ENCODE results near the gene STH. TPM values are rescaled to one million over a fixed set of nuclear protein-coding genes. Genes with fewer than 3 reads are reported as not detected.
A peak's percentile ranks its signal among the peaks of the same experiment; 100 is the strongest.

STH gene
- total and polyA plus RNA-seq, 9 of the 15 experiments (the other 6 are each of a cell fraction or from before 2014, with no cell fraction given): not detected

DNA sequence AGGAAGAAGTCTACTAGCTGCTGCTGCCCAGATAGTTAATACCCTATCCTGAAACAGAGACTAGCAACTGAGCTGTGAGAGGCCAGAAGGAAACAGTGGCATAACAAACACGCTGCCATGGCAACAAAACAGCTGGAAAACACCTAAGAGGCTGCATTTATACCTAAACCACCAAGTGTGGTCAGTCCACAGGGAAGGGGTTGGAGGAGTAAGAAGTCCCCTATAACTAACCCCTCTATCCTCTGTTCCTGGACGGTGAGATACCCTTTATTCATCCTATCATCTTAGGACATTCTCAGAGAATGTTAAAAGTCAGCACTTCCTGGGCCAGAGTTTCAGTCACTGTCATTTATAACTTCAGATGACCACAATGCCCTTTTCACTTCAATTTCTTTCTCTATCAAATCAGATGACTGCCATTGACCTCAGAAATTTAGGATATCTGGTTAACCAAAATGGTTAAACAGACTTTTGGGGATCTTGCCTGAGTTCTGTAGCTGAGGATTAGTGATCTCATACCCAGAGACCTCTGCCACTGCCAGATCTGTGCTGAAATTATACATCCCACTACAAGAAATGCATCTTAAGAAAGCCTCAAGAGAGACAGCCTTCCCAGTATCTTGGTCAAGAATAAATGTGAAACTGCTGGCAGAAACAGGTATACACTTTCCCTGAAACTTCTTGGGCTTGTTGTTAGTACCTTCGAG, 36.2 kb downstream of the STH start:
- intact Hi-C loops (cut with micrococcal nuclease) (no loop called here), in situ Hi-C loops (cut with MboI) (no loop called here)
- no peak for DNase-seq (ENCODE audit: extremely low read depth in 1 of 4, low spot score in 3 of 4)
- H3K27me3 ChIP-seq (ENCODE audit: control insufficient read depth in 2 of 2, insufficient read depth in 2 of 2, low read length in 2 of 2): no peaks in the 10 kb centered on the region; a peak in 1 of 5 replicates
- WGBS (ENCODE audit: insufficient coverage, low coverage, missing lambda C conversion rate): 82% methylated on average over 3 of the region's 3 CpGs
- H3K9ac ChIP-seq (ENCODE audit: insufficient read depth in 1 of 2, low read depth in 2 of 2, low read length in 2 of 2): no peak overlapping the region
- no peak overlapping the region for H2AFZ ChIP-seq (ENCODE audit: low read depth, low read length)
- no peaks in the 10 kb centered on the region for H4K20me1 ChIP-seq (replicated peaks; ENCODE audit: control insufficient read depth, insufficient read depth, low read length)
- H3K4me1 ChIP-seq (replicated peaks in 1 of 2; ENCODE audit: control insufficient read depth in 2 of 2, insufficient read depth in 2 of 2, low read length in 2 of 2): peaks cover 0 to 3% of the 10 kb centered on the region in 2 experiments; a peak in 1 of 5 replicates
- H3K9me3 ChIP-seq (replicated peaks; ENCODE audit: control insufficient read depth, insufficient read depth, low read depth, low read length): no peaks in the 10 kb centered on the region
- no peak overlapping the region for H3K4me2 ChIP-seq (ENCODE audit: insufficient read depth, low read length)
- FAIRE-seq: no peak
- ChIA-PET CTCF (ENCODE audit: low intra/inter-chr PET ratio) (no interaction called here), POLR2A (interaction anchor here (0.6 to 1.5 kb wide), 7 partner anchors 9 to 1584 kb away, joined by 3 to 5 read pairs (median 4); no protein-coding TSS in a partner anchor)
- H3K79me2 ChIP-seq (ENCODE audit: control insufficient read depth, insufficient read depth, low read length): no peaks in the 10 kb centered on the region
- peaks cover 100% of the 10 kb centered on the region for H3K36me3 ChIP-seq (ENCODE audit: control insufficient read depth, insufficient read depth, low read length)
- no peaks in the 10 kb centered on the region for H3K9me1 ChIP-seq (ENCODE audit: control insufficient read depth, insufficient read depth, low read length)
- no TSS peak for BruUV-seq (replicated peaks)
- H3K27ac ChIP-seq (ENCODE audit: extremely low read depth, low read depth, low read length): no peak overlapping the region
- H3K4me3 ChIP-seq: no peak overlapping the region
- no peak for ATAC-seq
- TF ChIP-seq ZNF766 (CRISPR knock-in tag; conservative IDR thresholded peaks at IDR 0.05): no peak
- peak; percentile 49 for TF ChIP-seq RFX1 (IDR thresholded peaks at IDR 0.05)

DNA sequence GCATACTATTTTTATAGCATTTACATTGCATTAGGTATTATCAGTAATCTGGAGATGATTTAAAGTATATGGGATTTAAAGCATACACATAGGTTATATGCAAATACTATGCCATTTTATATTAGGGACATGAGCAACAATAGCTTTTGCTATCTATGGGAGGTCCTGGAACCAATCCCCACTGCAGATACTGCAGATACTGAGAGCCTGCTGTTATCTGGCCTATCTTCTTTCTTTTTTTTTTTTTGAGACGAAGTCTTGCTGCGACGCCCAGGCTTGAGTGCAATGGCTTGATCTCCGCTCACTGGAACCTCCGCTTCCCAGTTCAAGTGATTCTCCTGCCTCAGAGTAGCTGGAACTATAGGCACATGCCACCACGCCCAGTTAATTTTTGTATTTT, 37.4 kb downstream of the STH start:
- Histone ChIP-seq H3K4me3 (no peak overlapping the region), H3K9ac (ENCODE audit: insufficient read depth in 1 of 2, low read depth in 2 of 2, low read length in 2 of 2) (no peak overlapping the region), H3K9me1 (ENCODE audit: control insufficient read depth, insufficient read depth, low read length) (no peaks in the 10 kb centered on the region), H3K36me3 (ENCODE audit: control insufficient read depth, insufficient read depth, low read length) (peaks cover 100% of the 10 kb centered on the region), H3K79me2 (ENCODE audit: control insufficient read depth, insufficient read depth, low read length) (no peaks in the 10 kb centered on the region), H3K4me2 (ENCODE audit: insufficient read depth, low read length) (no peak overlapping the region), H3K27me3 (ENCODE audit: control insufficient read depth in 2 of 2, insufficient read depth in 2 of 2, low read length in 2 of 2) (no peaks in the 10 kb centered on the region; a peak in 1 of 5 replicates), H2AFZ (ENCODE audit: low read depth, low read length) (no peak overlapping the region), H3K9me3 (replicated peaks; ENCODE audit: control insufficient read depth, insufficient read depth, low read depth, low read length) (no peaks in the 10 kb centered on the region), H3K27ac (ENCODE audit: extremely low read depth, low read depth, low read length) (no peak overlapping the region), H4K20me1 (replicated peaks; ENCODE audit: control insufficient read depth, insufficient read depth, low read length) (no peaks in the 10 kb centered on the region), H3K4me1 (replicated peaks in 1 of 2; ENCODE audit: control insufficient read depth in 2 of 2, insufficient read depth in 2 of 2, low read length in 2 of 2) (peaks cover 0 to under 1% of the 10 kb centered on the region in 2 experiments; a peak in 1 of 5 replicates)
- intact Hi-C loops (cut with micrococcal nuclease): no loop called here
- in situ Hi-C loops (cut with MboI): no loop called here
- 92% methylated on average over 6 of the region's 6 CpGs for WGBS (ENCODE audit: insufficient coverage, low coverage, missing lambda C conversion rate)
- DNase-seq (ENCODE audit: extremely low read depth in 1 of 4, low spot score in 3 of 4) (no peak), FAIRE-seq (no peak), ATAC-seq (no peak)
- ChIA-PET CTCF (ENCODE audit: low intra/inter-chr PET ratio) (no interaction called here), POLR2A (interaction anchor here (1.5 kb wide), 1 partner anchor 19 kb away, joined by 4 read pairs; no protein-coding TSS in a partner anchor)
- BruUV-seq (replicated peaks): no TSS peak
- no peak for TF ChIP-seq CBX5 (IDR thresholded peaks at IDR 0.05; ENCODE audit: borderline replicate concordance, low read depth)
- no peak for TF ChIP-seq TAF15 (IDR thresholded peaks at IDR 0.05; ENCODE audit: low read depth, low read length)
- TF ChIP-seq, protein P1, sequence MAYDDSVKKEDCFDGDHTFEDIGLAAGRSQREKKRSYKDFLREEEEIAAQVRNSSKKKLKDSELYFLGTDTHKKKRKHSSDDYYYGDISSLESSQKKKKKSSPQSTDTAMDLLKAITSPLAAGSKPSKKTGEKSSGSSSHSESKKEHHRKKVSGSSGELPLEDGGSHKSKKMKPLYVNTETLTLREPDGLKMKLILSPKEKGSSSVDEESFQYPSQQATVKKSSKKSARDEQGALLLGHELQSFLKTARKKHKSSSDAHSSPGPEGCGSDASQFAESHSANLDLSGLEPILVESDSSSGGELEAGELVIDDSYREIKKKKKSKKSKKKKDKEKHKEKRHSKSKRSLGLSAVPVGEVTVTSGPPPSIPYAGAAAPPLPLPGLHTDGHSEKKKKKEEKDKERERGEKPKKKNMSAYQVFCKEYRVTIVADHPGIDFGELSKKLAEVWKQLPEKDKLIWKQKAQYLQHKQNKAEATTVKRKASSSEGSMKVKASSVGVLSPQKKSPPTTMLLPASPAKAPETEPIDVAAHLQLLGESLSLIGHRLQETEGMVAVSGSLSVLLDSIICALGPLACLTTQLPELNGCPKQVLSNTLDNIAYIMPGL (CRISPR knock-in tag; IDR thresholded peaks at IDR 0.05): no peak
- no peak for TF ChIP-seq HOXB6 (CRISPR knock-in tag; IDR thresholded peaks at IDR 0.05; ENCODE audit: borderline replicate concordance)
- TF ChIP-seq HNRNPL (IDR thresholded peaks at IDR 0.05; ENCODE audit: low read depth, low read length): no peak
- no peak for TF ChIP-seq CEBPG (CRISPR knock-in tag; IDR thresholded peaks at IDR 0.05)
- TF ChIP-seq CEBPG (tag; conservative IDR thresholded peaks at IDR 0.05 in 1 of 2, IDR thresholded peaks at IDR 0.05 in 1 of 2): no peak
- no peak for TF ChIP-seq CBX1 (IDR thresholded peaks at IDR 0.05; ENCODE audit: low read depth)
- no peak for TF ChIP-seq BCL6 (CRISPR knock-in tag; IDR thresholded peaks at IDR 0.05)
- TF ChIP-seq, protein P2, sequence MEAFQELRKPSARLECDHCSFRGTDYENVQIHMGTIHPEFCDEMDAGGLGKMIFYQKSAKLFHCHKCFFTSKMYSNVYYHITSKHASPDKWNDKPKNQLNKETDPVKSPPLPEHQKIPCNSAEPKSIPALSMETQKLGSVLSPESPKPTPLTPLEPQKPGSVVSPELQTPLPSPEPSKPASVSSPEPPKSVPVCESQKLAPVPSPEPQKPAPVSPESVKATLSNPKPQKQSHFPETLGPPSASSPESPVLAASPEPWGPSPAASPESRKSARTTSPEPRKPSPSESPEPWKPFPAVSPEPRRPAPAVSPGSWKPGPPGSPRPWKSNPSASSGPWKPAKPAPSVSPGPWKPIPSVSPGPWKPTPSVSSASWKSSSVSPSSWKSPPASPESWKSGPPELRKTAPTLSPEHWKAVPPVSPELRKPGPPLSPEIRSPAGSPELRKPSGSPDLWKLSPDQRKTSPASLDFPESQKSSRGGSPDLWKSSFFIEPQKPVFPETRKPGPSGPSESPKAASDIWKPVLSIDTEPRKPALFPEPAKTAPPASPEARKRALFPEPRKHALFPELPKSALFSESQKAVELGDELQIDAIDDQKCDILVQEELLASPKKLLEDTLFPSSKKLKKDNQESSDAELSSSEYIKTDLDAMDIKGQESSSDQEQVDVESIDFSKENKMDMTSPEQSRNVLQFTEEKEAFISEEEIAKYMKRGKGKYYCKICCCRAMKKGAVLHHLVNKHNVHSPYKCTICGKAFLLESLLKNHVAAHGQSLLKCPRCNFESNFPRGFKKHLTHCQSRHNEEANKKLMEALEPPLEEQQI (IDR thresholded peaks at IDR 0.05): no peak

All from K562 (cell line).